HG03457 (cell line): ENCODE data around the gene ATXN10.
"Not testable (repeated sequence)": the region's sequence is repeated elsewhere in the genome, so short reads cannot be mapped to it uniquely, and the experiment has no call there.

ENCODE experiments used
- ATAC-seq: cut with Tn5 transposase; IDR thresholded peaks from one replicate; pipeline ENCODE4 v1.9.1; 2021; ENCODE audit warnings: moderate number of reproducible peaks; ENCODE audit not compliant: unreplicated experiment

Gene ATXN10

DNA sequence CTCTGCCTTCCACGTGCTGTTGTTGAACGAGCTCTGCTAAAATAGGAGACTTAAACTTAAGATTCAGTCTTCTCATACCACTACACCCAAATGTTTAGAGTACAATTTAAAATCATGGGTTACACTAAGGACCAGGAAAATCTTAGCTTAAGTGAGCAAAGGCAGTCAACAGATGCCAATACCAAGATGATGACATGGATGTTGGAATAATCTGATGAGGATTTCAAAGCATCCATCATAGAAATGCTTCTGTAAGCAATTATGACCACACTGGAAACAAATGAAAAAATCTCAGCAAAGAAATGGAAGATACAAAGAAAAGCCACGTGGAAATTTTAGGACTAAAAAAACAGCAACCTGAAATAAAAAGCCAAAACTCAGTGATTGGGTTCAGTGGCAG, 109.8 kb downstream of the ATXN10 start:
- no peak for ATAC-seq

DNA sequence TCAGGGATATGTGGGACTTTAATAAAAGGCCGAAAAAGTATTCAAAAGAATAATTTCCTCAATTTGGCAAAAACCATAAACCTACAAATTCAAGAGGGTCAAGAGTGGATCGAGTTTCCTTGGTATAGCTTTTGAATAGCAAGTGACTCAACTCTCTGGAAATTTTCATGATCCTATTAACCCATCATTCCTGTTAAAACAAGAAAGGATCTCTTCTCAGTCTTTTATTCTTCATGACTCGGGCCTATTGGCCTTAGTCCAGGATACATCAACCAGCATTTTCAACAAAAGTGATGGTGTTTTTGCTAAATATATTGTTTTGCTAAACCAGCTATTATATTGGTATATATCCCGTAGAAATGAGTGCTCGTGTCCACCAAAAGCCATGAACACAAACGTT, 110.3 kb downstream of the ATXN10 start:
- ATAC-seq: no peak

DNA sequence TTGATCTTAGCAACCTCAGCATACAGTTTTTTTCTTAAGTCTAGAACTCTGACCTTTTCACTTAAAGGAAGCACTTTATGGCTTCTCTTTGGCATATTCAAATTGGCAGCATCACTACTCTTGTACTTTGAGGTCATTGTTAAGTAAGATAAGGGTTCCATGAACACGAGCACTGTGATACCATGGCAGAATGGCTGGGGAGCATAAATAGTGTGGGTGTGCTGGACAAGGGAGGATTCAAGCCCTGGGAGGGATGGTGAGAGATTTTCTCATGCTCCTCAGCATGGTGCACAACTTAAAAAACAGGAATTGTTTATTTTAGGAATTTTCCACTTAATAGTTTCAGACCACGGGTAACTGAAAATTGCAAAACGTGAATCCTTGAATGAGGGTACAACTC, 111.4 kb downstream of the ATXN10 start:
- no peak for ATAC-seq

DNA sequence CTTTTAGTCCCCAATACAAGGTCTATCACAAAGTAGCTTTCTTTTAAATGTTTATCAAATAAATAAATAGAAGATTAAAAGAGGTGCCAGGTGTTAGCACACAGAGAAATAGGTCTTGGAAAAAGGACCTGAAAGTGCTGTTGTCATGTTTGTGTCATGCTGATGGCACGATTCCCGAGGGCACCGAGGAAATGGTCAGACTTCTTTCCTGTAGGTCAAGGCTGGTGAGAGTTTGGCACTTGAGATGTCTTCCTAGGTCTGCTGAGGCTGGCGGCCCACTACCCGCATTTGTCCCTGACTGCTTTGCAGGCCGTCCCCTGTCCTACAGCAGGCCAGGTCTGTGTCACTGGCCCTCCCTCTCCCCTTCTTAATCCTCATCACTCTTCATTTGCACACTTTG, 112.1 kb downstream of the ATXN10 start:
- ATAC-seq: no peak

DNA sequence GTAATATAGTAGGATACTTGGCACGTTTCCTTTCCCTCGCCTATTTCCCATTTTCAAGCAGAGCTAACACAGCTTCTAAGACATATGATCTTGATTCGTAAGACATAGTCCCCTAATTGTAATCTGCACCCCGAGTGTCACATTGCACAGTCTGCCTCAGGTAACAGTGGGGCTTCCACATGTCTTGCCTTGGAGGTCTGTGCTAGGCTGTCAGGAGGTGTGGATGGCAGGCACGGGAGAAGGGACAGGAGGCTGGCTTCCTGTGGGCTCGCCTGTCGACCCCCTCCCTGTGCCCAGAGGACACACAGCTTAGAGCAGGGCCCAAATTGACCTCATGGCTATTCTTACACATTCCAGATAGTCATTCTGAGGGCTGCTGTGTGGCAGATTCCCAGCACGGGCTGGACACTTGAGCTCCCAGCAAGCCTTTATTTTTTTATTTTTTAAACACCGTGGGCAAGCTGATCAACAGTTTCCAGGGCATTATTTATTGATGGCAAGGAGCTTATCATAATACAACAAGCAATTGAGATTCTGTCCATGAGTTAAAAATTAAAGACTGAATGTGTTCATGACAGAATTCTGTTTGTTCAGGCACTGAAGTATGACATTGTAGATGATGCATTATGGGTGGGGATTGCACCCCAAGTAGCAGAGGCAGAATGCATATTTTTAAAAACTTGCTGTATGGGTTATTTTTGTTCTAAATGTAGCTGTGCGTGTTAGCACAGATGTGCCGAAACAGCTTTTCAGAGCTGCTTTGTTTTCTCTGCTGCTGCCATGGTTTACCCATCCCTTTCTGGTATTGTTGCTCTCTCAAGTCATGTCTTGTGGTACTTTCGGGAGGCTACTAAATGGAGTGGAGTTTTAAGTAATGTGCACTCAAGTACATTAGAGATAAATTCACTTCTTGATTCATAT, 113.0 kb downstream of the ATXN10 start:
- ATAC-seq: no peak

DNA sequence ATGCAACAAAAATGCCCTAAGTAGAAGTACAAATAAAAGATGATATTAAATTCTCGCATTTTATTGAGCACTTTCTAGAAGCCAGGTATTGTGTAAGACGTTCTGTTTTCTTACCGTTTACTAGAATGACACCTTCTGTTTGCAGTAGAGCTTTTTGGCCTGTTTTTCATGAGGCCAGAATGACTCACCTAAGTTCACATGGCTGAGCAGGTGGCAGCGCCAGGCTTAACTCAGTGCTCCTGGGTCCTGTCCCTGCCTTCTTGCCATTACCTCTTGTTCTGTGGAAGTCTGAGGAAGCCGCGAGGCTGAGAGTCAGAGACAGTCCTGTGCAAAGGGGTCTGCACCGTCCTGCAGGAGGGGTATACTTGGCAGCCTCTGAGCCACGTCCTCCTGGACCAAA, 113.8 kb downstream of the ATXN10 start:
- ATAC-seq: no peak

DNA sequence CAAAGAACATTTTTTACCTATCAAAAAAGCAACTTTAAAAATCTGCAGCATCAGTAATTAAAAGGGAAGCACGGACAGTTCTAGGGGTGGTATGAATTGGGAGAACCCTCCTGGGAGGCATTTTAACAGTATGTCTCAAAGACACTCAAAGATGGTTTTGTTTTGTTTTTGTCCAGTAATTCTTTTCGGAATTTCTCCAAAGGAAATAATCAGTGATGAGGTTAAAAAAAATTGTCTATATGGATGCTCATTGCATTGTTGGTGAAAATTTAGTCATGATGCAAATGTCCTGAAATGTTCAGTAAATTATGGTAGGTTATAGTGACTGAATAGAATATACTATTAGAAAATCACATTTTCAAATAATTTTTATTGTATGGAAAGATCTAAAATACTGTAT, 115.1 kb downstream of the ATXN10 start:
- no peak for ATAC-seq

DNA sequence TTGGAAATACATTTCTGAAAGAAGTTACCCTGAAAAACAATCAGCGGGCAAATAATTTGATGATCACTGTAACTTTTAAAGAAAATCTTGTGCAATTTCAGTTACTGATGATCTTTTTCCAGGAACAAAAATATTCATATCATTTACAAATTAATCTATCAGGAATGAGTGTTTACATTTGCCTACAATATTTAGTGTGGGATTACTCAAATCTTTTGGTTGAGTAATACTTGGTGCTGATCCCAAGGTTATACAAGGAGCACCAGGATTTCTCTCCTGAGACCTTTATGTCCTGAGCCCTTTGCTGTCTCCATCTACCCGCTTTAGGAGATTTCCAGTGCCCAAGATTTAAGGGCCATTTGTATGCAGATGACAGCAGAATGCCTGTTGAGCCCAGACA, 116.1 kb downstream of the ATXN10 start:
- ATAC-seq: no peak

DNA sequence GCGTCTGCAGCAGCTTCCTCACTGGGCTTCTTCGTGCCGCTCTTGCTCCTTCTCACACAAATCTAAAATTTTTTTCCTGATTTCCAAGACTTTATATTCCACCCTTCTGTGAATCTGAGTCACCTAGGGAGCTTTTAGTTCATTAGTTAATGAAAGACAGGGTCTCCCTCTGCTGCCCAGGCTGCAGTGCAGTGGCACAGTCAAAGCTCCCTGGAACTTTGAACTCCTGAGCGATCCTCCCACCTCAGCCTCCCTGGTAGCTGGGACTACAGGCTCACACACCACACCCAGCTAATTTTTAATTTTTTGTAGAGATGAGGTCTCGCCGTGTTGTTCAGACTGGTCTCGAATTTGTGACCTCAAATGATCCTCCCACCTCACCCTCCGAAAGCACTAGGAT, 116.9 kb downstream of the ATXN10 start:
- no peak for ATAC-seq

DNA sequence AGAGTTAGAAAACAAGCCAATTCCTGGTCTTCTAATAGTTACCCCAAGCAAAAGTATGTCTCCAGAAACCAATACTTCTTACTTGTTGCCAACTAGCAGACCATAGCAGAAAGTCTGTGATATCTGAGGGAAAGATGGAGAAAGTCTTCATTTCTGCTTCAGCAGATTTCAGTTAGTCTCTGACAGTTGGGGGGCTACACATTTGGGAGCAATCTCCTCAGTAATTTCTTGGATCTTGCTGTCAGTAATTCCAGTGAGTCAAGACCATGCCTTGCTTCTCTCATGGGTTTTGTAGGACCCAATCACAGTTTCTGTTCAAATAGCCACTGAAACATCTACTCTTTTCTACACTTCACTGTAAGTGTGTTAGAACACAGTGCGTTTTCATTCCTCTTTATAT, 118.8 kb downstream of the ATXN10 start:
- ATAC-seq: no peak

DNA sequence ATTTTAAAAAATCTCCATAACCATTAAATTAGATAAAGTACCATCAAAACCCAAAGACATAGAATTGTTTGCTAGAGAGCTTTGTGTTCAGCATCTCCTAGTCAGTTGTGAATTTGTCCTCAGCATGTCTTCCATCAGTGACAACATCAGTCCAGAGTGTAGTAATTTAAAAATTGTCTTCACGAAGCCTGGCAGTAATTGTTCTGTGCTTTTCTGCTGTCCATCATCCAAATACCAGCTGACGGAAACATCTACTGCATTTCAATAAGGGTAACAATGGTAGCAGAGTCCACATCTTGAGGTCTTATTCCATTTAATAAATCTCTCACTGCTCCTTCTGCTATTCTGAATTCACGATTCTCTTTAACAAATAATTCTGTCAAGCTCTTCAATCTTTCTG, 121.5 kb downstream of the ATXN10 start:
- no peak for ATAC-seq

DNA sequence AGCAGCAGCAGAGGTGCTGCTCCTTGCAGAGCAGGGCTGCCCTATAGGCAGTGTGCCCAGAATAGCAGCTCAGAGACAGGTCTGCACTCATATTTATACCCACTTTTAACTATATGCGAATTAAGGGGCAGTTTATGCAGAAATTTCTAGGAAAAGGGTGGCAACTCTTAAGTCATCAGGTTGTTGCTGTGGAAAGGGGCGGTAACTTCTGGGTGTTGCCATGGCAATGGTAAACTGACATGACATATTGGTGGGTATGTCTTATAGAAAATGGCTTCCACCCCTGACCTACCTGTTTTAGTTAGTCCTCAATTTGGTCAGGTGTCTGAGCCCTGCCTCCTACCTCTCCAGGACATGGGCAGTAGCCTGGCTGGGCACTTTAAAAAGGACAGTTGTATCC, 122.3 kb downstream of the ATXN10 start:
- no peak for ATAC-seq

DNA sequence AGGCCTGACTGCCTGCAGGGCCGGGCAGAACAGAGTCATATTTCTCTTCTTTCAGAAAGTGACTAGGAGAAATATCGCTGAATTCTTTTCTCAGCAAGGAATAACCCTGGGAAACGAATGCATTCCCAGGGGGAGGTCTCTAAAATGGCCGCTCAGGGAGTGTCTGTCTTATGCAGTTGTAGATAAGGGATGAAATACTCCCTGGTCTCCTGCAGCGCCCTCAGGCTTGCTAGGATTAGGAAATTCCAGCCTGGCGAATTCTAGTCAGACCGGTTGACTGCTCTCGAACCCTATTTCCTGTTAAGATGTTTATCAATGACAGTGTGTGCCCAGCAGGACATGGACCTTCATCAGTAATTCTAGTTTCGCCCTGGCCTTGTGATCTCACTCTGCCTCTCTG, 124.4 kb downstream of the ATXN10 start:
- not testable (repeated sequence) for ATAC-seq

DNA sequence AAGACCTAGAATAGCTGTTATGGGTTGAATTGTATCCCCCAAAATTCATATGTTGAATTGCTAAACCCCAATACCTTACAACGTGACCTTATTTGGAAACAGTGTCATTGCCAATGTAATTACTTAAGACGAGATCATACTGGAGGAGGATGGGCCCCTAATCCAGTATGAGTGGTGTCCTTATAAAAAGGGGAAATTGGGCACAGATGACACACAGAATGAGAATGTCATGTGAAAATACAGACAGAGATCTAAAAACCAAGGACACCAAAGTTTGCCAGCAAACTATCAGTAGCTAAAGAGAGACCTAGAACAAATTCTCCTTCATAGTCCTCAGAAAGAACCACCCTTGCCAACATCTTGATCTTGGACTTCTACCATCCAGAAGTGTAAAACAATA, 127.7 kb downstream of the ATXN10 start:
- no peak for ATAC-seq

DNA sequence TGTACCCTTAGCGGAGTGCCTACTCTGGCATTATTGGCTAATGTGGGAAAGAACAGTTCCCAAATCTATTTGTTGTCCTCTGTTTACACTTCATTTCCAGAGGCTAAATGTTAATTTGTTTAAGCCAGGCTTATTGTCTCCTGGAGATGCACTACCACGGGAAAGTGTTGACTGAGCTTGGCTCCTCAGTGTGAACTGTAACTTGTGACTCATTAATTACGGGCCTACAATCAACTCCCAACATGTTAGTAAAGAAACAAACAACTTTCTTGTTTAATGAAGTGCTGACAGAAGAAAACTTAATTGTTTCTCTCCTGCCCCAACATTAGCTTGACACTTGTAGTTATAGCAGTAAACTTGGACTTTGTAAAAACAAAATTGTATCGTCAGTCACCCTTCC, 130.4 kb downstream of the ATXN10 start:
- ATAC-seq: no peak

DNA sequence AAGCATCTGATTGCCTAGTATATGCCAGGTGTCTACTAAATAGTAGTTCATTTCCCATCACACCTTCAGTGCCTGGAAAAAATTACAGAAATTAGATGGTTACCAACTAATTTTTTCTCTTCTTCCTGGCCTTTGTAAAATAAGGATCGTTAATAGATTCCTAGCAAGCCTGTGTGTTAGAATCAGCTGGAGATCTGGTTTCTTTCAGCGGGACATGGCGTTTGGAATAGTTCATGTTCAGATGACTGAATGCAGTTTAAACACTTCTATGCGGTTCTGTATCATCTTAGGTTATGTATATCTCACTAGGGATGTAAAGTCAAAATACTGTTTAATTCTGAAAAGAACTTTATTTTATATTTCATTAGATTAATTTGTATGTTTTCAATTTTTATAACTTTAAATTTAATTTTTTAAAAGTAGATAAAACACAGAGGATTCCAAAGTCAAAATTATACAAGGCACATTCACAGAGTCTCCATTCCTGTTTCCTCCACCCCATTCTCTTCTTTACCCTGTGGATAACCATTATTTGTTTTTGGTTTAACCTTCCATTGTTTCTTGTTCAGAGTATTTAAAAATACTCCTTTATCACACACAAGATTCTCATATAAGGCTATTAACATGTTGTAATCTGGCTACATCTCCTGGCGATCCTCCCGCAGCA, 132.8 kb downstream of the ATXN10 start:
- ATAC-seq: no peak

DNA sequence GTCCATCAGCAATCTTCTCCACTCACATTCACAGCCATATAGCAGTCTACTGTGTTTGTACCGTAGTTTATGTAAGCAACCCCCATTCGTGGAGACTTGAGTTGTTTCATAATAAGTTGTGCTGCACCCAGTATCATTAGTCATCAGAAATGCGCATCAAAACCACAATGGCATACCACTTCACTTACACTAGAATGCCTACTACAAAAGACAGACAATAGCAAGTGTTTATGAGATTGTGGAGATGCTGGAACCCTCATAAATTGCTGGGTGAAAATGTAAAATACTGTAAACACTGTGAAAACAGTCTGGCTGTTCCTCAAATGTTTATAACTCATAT, 133.3 kb downstream of the ATXN10 start:
- ATAC-seq: no peak

DNA sequence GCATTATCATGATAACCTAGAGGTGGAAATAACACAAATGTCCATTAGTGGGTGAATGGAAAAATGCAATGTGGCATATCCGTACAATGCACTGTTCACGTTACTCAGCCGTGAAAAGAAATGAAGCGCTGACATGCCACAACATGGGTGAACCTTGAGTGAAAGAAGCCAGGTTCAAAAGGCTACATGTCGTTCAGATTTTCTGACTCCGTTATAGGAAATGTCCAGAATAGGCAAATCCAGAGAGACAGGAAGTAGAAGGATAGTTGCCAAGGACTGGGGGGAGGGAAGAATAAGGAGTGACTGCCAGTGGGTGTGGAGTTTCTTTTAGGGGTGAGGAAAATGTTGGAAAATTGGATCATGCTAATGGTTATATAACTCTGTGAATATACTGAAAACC, 133.8 kb downstream of the ATXN10 start:
- ATAC-seq: no peak

DNA sequence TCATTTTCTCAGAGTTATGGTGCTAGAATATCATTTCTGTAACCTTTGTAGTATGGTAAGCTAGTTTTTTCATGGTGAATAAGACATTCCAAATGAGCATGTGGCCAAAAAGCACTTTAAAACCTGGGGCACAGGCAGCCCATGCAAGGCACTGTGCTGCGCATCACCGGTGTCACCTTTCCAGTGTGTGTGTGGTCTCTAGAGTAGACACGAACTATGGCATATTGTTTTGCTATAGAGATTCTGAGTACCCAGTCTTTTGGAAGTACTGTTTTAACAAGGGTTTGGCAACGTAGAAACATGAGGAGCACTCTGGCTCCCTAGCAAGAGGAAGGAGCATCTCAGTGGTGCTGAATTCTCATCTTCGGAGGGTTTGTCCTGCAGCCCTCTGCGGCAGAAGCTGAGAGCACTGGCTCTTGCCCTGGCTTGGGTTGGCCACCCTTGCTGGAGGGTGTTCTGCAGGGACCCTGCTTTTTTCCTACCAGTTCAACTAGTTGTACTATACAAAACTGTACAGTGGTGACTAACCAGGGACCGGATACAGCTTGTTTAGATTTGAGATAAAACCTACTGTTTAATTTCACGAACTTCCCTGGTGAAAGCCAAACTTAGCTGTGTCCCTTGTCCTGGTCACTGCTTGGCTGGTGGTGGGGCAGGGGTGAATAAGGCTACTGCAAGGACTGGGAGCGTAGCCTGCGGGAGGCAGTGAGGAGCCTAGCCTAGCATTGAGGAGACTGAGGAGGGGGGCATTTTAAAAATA, 135.7 kb downstream of the ATXN10 start:
- ATAC-seq: no peak

DNA sequence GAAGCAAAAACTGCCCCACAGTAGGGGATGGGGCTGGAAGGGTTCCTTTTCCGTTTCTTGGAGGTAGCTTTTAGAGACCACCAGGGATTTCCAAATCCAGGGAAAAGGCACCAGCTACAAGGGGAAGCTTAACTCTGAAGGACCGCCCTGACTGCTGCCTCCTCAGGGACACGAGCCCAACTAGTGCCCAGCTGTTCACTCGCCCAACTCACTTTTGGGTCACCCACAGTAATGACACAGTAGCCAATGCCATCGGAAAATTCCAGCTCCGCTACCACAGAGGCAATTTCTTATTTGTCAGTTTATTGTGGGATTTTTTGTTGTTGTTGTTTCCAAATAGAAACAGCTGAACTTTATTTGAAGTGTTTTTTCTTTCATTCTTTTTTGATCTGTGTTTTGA, 141.3 kb downstream of the ATXN10 start:
- no peak for ATAC-seq

DNA sequence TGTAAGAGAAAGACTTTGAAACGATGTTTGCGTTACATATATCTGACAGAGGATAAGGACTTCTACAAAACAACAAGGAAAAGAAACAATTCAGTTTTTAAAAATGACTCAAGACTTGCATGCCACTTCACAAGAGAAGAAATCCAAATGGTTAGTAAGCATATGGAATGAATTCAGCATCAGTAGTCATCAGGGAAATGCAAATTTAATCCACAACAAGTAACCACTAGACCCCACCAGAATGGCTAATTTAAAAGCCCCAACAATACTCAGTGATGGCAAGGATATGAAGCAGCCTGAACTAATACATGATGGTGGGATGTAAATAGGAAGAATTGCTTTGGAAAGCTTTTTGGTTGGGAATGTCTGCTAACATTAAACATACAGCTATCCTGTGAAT, 142.6 kb downstream of the ATXN10 start:
- no peak for ATAC-seq

DNA sequence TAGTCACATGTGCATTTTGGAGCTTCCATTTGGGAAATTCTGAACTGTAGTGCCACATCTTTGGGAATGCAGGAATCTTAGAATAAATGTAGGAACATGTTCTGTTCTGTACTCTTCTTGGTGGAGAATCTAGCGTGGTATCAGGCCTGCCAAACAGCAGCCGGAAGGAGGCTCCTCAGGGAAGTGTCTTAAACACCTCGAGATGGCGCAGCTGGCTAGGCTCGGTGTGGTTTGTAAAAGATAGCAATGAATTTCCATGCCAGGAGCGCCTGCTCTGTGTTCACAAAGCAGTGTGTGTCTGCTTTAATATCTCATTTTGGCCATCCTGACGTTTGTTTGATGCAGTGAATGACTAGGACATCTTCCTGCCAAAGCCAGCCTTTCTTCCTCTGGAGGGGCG, 145.1 kb downstream of the ATXN10 start:
- ATAC-seq: no peak
